Spinal cord (tissue), 10 donors: ENCODE data around the gene NSMF. TPM values are rescaled to one million over a fixed set of nuclear protein-coding genes. Genes with fewer than 3 reads are reported as not detected.

Experiments
- DNase-seq, 6 donors: peaks; one replicate each; pipeline versions ENCODE4 v3.0.0 to v3.0.0-alpha.2; 2013 to 2015; ENCODE audit warnings: low spot score in 6 of 6, low read depth in 4 of 6
- H3K27ac ChIP-seq: one replicate; pipeline ENCODE4 v1.5.1; 2013; ENCODE audit warnings: low read depth, low read length, control low read depth
- H3K27me3 ChIP-seq: one replicate; pipeline ENCODE4 v1.6.1; 2013; ENCODE audit warnings: low read length; ENCODE audit not compliant: control insufficient read depth, insufficient read depth
- H3K36me3 ChIP-seq: one replicate; pipeline ENCODE4 v1.6.1; 2013; ENCODE audit warnings: low read length; ENCODE audit not compliant: control insufficient read depth, insufficient read depth
- H3K4me1 ChIP-seq: one replicate; pipeline ENCODE4 v1.6.1; 2013; ENCODE audit warnings: low read length; ENCODE audit not compliant: control insufficient read depth, insufficient read depth
- H3K4me3 ChIP-seq: one replicate; pipeline ENCODE4 v1.5.1; 2013; ENCODE audit warnings: low read depth, low read length, control low read depth
- H3K9me3 ChIP-seq: one replicate; pipeline ENCODE4 v1.6.1; 2013; ENCODE audit warnings: low read length; ENCODE audit not compliant: control insufficient read depth, insufficient read depth
- WGBS: methylation state at CpG from one replicate; pipeline ENCODE4 v1.1.5; 2013; ENCODE audit warnings: missing lambda C conversion rate; ENCODE audit not compliant: insufficient coverage; 5-methylcytosine and 5-hydroxymethylcytosine counted together
- polyA plus RNA-seq, 2 donors: library from polyadenylated mRNA; unstranded; fragments of 120-200 nt; gene quantifications; one replicate each; pipeline ENCODE4 v1.2.1, GENCODE V29; 2013; ENCODE audit not compliant: insufficient read length in 2 of 2
- total RNA-seq, 2 donors: library from RNA; depleted of rRNA in 1 of 2; stranded (reverse); fragments of 120-200 nt in 1 of 2; fragments of >200 nt in 1 of 2; gene quantifications; one replicate each; pipeline versions ENCODE4 v1.2.3 to v1.2.4, GENCODE V29; 2013 to 2014
- donor health status: healthy.

The NSMF gene
- total and polyA plus RNA-seq, 4 donors: 29.7 to 369 (median 203) TPM

GRCh38 chr9:137447722-137448601 lies 11.2 kb downstream of the NSMF start:
- DNase-seq: peak in 2 of 6 donors; percentile 59 to 75

GRCh38 chr9:137446851-137447471 lies 12.2 kb downstream of the NSMF start:
- 71% methylated on average over 21 of the region's 21 CpGs for WGBS
- peak in 1 of 6 donors; percentile 23 for DNase-seq
- no peak overlapping the region for H3K27ac ChIP-seq

More at GRCh38 chr9:137447722-137448601, 11.2 kb downstream of the NSMF start:
- H3K27ac ChIP-seq: peak overlapping the region; percentile 57
- 38% methylated on average over 27 of the region's 27 CpGs for WGBS
- H3K4me1 ChIP-seq: peaks cover 58% of the 10 kb centered on the region
- no peaks in the 10 kb centered on the region for H3K9me3 ChIP-seq
- H3K4me3 ChIP-seq: no peak overlapping the region
- peaks cover 57% of the 10 kb centered on the region for H3K36me3 ChIP-seq
- H3K27me3 ChIP-seq: peaks cover 3% of the 10 kb centered on the region

GRCh38 chr9:137445930-137446431 lies 13.2 kb downstream of the NSMF start:
- H3K4me3 ChIP-seq: no peak overlapping the region
- H3K9me3 ChIP-seq: no peaks in the 10 kb centered on the region
- H3K4me1 ChIP-seq: peaks cover 53% of the 10 kb centered on the region
- H3K27me3 ChIP-seq: peaks cover 6% of the 10 kb centered on the region
- peaks cover 41% of the 10 kb centered on the region for H3K36me3 ChIP-seq
- peak in 1 of 6 donors; percentile 8 for DNase-seq
- WGBS: 61% methylated on average over 14 of the region's 19 CpGs
- no peak overlapping the region for H3K27ac ChIP-seq

More at GRCh38 chr9:137446851-137447471, 12.2 kb downstream of the NSMF start:
- Histone ChIP-seq H3K4me1 (peaks cover 50% of the 10 kb centered on the region), H3K27me3 (peaks cover 5% of the 10 kb centered on the region), H3K9me3 (no peaks in the 10 kb centered on the region), H3K36me3 (peaks cover 47% of the 10 kb centered on the region), H3K4me3 (no peak overlapping the region)

- peaks cover 6% of the 10 kb centered on the region for H3K27me3 ChIP-seq
- H3K4me1 ChIP-seq: peaks cover 53% of the 10 kb centered on the region
- peaks cover 36% of the 10 kb centered on the region for H3K36me3 ChIP-seq
- 39% methylated on average over 9 of the region's 14 CpGs for WGBS
- no peak overlapping the region for H3K27ac ChIP-seq
- peak in 4 of 6 donors; percentile 54 to 86 (median 71) for DNase-seq
- no peaks in the 10 kb centered on the region for H3K9me3 ChIP-seq
- H3K4me3 ChIP-seq: no peak overlapping the region
These were observed 13.8 kb downstream of the NSMF start for GRCh38 chr9:137445275-137445807.

GRCh38 chr9:137444106-137444790 lies 14.9 kb downstream of the NSMF start:
- no peak overlapping the region for H3K27ac ChIP-seq
- peaks cover 25% of the 10 kb centered on the region for H3K36me3 ChIP-seq
- peaks cover 6% of the 10 kb centered on the region for H3K27me3 ChIP-seq
- no peak for DNase-seq
- H3K4me1 ChIP-seq: peaks cover 46% of the 10 kb centered on the region
- 88% methylated on average over 13 of the region's 14 CpGs for WGBS
- no peaks in the 10 kb centered on the region for H3K9me3 ChIP-seq
- no peak overlapping the region for H3K4me3 ChIP-seq

GRCh38 chr9:137441935-137442321 lies 17.2 kb downstream of the NSMF start:
- no peak overlapping the region for H3K27ac ChIP-seq
- peaks cover 6% of the 10 kb centered on the region for H3K27me3 ChIP-seq
- no peak overlapping the region for H3K4me3 ChIP-seq
- peak in 1 of 6 donors; percentile 6 for DNase-seq
- H3K4me1 ChIP-seq: peaks cover 23% of the 10 kb centered on the region
- H3K36me3 ChIP-seq: peaks cover 2% of the 10 kb centered on the region
- 0% methylated on average over 1 of the region's 7 CpGs for WGBS
- H3K9me3 ChIP-seq: no peaks in the 10 kb centered on the region

GRCh38 chr9:137441289-137441934 lies 17.7 kb downstream of the NSMF start, which contains the start of gene ENTPD8:
Gene ENTPD8, minus strand, starts transcription at chr9:137441357. Its CDS starts 3,072 bp downstream, at chr9:137438285.
- peak in 2 of 6 donors; percentile 5 to 43 for DNase-seq
- Histone ChIP-seq H3K4me3 (no peak within 1 kb of the TSS), H3K27ac (no peak within 1 kb of the TSS), H3K9me3 (no peaks in the 10 kb centered on the region), H3K36me3 (no peaks in the 10 kb centered on the region), H3K4me1 (peaks cover 17% of the 10 kb centered on the region), H3K27me3 (peaks cover 6% of the 10 kb centered on the region)
- WGBS: under 1% methylated on average over 47 of the region's 62 CpGs

GRCh38 chr9:137439158-137439714 lies 19.9 kb downstream of the NSMF start:
- Histone ChIP-seq H3K27ac (no peak overlapping the region), H3K27me3 (peaks cover 6% of the 10 kb centered on the region), H3K9me3 (no peaks in the 10 kb centered on the region), H3K4me1 (peaks cover 3% of the 10 kb centered on the region), H3K36me3 (peaks cover 11% of the 10 kb centered on the region), H3K4me3 (no peak overlapping the region)
- WGBS: 80% methylated on average over 18 of the region's 18 CpGs
- no peak for DNase-seq
